Epithelial cell of proximal tubule (primary cell): ENCODE results near the gene MZF1. TPM values are rescaled to one million over a fixed set of nuclear protein-coding genes. Genes with fewer than 3 reads are reported as not detected.

Experiments used
- DNase-seq: peaks from one replicate; pipeline ENCODE4 v3.0.0-alpha.2; 2011; ENCODE audit warnings: low read depth
- H3K4me3 ChIP-seq: 2 replicates; pipeline ENCODE4 v1.5.1; 2011; ENCODE audit warnings: low read depth, mild to moderate bottlenecking, low read length
- CTCF ChIP-seq: conservative IDR thresholded peaks from 2 replicates; pipeline ENCODE4 v1.5.1; 2012; ENCODE audit warnings: low read depth, mild to moderate bottlenecking, low read length
- total RNA-seq: library from RNA; depleted of rRNA; stranded (reverse); fragments of >200 nt; gene quantifications from 2 replicates; pipeline ENCODE4 v1.2.3, GENCODE V29; 2015

Gene MZF1
- total RNA-seq, 1 donor from 2014 or later: 12.7 TPM

GRCh38 chr19:58560007-58560887 is 12.9 kb downstream of the MZF1 start:
- peak overlapping the region; percentile 75 for H3K4me3 ChIP-seq
- TF ChIP-seq CTCF: no peak
- DNase-seq: no peak

GRCh38 chr19:58559275-58560006 is 13.7 kb downstream of the MZF1 start:
- TF ChIP-seq CTCF: no peak
- peak overlapping the region; percentile 75 for H3K4me3 ChIP-seq
- no peak for DNase-seq

GRCh38 chr19:58558623-58559274 is 14.4 kb downstream of the MZF1 start:
- DNase-seq: peak; percentile 74
- TF ChIP-seq CTCF: no peak
- H3K4me3 ChIP-seq: peak overlapping the region; percentile 75

- no peak for DNase-seq
- TF ChIP-seq CTCF: no peak
- H3K4me3 ChIP-seq: peak within 1 kb of the TSS; percentile 75
Measured at GRCh38 chr19:58558066-58558622, 15.0 kb downstream of the MZF1 start, which contains the start of gene UBE2M. TSS of gene UBE2M (minus strand) at chr19:58558611. CDS start at chr19:58558381, 230 bp downstream.

- no peak for DNase-seq
- TF ChIP-seq CTCF: no peak
- H3K4me3 ChIP-seq: peak overlapping the region; percentile 75
Measured at GRCh38 chr19:58557221-58558065, 15.7 kb downstream of the MZF1 start.
